ENCODE measurements around the gene TET1. TPM values are rescaled to one million over a fixed set of nuclear protein-coding genes. Genes with fewer than 3 reads are reported as not detected.
A peak's percentile ranks its signal among the peaks of the same experiment; 100 is the strongest.

TET1 gene
- total RNA-seq, 3 donors from 2014 or later, result 6.9 to 12.8 (median 6.9) TPM

DNA sequence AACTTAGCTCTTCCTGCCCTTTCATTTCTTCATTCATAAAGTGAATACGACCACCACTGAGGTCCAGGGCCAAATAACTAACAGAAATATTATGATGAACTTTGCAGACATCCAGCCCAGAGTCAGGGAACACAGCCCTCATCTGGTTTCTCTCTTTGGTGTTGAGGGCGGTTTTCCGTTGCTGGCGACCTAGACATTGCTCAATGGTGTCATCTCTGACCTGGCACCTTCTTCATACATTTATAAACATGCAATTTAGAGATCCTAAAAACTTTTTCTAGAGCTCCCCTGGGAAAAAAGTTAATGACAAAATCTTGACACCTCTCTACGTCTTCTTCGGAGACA, 324 bp upstream of the TET1 start:
- no peak for DNase-seq (ENCODE audit: low spot score in 2 of 2)
- Histone ChIP-seq H3K36me3 (no peaks in the 10 kb centered on the region), H3K9me3 (no peaks in the 10 kb centered on the region), H3K27me3 (no peaks in the 10 kb centered on the region), H3K27ac (no peak overlapping the region), H3K4me3 (peak overlapping the region; percentile 69 to 98 (median 82)), H3K4me1 (no peaks in the 10 kb centered on the region)
- intact Hi-C loops (cut with DNase I; ENCODE audit: low total_unique reads), result loop anchor here (2.0 kb wide), 1 partner anchor 43 kb away; no protein-coding TSS in a partner anchor
- TF ChIP-seq, protein P1, sequence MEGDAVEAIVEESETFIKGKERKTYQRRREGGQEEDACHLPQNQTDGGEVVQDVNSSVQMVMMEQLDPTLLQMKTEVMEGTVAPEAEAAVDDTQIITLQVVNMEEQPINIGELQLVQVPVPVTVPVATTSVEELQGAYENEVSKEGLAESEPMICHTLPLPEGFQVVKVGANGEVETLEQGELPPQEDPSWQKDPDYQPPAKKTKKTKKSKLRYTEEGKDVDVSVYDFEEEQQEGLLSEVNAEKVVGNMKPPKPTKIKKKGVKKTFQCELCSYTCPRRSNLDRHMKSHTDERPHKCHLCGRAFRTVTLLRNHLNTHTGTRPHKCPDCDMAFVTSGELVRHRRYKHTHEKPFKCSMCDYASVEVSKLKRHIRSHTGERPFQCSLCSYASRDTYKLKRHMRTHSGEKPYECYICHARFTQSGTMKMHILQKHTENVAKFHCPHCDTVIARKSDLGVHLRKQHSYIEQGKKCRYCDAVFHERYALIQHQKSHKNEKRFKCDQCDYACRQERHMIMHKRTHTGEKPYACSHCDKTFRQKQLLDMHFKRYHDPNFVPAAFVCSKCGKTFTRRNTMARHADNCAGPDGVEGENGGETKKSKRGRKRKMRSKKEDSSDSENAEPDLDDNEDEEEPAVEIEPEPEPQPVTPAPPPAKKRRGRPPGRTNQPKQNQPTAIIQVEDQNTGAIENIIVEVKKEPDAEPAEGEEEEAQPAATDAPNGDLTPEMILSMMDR (IDR thresholded peaks at IDR 0.05), result no peak
- no peak for TF ChIP-seq POLR2A (IDR thresholded peaks at IDR 0.05)
- TF ChIP-seq POLR2AphosphoS5 (IDR thresholded peaks at IDR 0.05), result no peak

DNA sequence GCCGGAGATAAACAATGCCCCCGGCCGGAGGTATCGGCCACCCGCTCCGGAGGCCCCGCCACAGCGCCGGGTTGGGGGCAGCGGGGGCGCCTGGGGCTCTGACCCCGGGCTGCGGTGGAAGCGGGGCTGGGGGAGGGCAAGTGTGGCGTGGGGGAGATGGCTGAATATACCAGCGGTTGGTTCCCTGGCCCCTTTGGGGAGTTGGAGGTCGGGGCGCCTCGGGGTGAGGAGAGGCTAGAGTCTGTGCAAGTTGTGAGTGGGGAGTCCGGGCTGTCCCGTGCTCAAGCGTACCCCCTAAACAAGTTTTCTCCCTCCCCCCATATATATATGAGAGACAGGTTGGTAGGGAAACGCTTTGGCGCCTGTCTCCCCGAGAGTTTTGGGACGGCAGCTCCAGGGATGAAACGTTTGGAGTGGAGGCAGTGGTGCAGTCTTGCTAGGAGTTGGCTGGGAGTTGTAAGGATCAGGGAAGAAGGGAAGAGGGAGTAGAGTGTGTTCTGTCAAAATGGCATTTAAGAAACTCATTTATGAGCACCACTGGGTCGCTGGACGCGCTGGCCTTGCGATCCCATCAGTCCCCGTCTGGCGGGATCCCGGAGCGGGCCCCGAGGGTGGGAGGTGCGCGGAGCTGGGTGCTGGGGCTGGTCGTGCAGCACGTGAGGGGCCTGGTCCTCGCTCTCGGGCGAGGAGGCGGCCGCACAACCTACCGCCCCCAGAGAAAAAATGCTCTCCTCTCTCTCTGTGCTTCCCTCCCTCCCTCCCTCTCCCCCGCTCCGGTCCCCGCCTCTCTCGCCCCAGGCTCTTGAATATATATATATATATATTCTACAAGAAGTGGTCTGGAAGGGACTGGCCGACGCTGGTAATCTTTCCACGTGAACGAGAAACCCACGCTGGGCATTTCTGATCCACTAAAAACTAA, 1.1 kb downstream of the TET1 start:
- TF ChIP-seq POLR2A (IDR thresholded peaks at IDR 0.05), result no peak
- TF ChIP-seq POLR2AphosphoS5 (IDR thresholded peaks at IDR 0.05), result no peak
- TF ChIP-seq, protein P1 (IDR thresholded peaks at IDR 0.05), result no peak
- Histone ChIP-seq H3K4me3 (peak overlapping the region; percentile 69 to 98 (median 82)), H3K27ac (peak overlapping the region; percentile 58 to 79), H3K9me3 (no peaks in the 10 kb centered on the region), H3K4me1 (no peaks in the 10 kb centered on the region), H3K36me3 (no peaks in the 10 kb centered on the region), H3K27me3 (no peaks in the 10 kb centered on the region)
- DNase-seq (ENCODE audit: low spot score in 2 of 2), result no peak
- intact Hi-C loops (cut with DNase I; ENCODE audit: low total_unique reads), result loop anchor here (2.0 kb wide), 1 partner anchor 42 kb away; no protein-coding TSS in a partner anchor

DNA sequence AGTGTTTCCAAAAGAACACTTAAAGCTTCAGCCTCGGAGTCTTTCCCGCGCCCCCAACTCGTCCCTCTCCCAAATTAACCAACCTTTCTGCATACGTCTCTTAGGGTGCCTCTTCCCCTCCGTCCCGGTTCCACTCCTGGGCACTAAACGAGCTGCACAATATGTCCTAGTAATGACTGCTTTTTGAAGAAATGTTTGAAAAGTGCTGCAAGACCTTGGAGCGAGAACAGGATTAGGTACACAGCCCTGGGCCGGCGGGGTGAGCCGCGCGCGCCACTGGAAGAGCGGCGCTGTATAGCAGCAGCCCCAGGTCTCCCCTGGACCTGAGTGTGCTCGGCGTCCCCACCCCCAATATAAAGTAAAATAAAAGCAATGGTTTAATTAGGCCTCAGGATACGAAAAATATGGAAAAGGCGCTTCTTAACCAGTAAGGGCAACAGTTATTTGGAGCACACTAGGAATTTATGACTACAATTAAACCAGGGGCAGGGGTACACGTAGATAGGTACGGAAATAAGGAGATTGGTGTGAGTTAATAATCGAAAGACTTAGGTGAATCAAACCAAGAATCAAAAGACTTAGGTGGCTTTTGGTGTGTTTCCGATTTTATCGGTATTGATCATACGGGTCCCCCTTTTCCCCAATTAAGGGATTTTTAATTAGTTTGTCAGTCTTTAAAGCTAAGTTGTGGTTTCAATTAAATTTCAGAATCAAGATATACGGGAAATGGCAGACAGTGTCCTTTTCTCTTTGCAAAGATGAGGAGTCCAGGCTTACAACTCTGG, 1.9 kb downstream of the TET1 start:
- H3K27ac ChIP-seq, result peak overlapping the region; percentile 3 to 61
- no peaks in the 10 kb centered on the region for H3K36me3 ChIP-seq
- H3K4me1 ChIP-seq, result no peaks in the 10 kb centered on the region
- H3K9me3 ChIP-seq, result no peaks in the 10 kb centered on the region
- peak overlapping the region; percentile 69 to 98 (median 82) for H3K4me3 ChIP-seq
- TF ChIP-seq POLR2AphosphoS5 (IDR thresholded peaks at IDR 0.05), result no peak
- TF ChIP-seq, protein P1 (IDR thresholded peaks at IDR 0.05), result no peak
- TF ChIP-seq POLR2A (IDR thresholded peaks at IDR 0.05), result no peak
- intact Hi-C loops (cut with DNase I; ENCODE audit: low total_unique reads), result loop anchor here (2.0 kb wide), 1 partner anchor 41 kb away; no protein-coding TSS in a partner anchor
- no peak for DNase-seq (ENCODE audit: low spot score in 2 of 2)
- no peaks in the 10 kb centered on the region for H3K27me3 ChIP-seq

DNA sequence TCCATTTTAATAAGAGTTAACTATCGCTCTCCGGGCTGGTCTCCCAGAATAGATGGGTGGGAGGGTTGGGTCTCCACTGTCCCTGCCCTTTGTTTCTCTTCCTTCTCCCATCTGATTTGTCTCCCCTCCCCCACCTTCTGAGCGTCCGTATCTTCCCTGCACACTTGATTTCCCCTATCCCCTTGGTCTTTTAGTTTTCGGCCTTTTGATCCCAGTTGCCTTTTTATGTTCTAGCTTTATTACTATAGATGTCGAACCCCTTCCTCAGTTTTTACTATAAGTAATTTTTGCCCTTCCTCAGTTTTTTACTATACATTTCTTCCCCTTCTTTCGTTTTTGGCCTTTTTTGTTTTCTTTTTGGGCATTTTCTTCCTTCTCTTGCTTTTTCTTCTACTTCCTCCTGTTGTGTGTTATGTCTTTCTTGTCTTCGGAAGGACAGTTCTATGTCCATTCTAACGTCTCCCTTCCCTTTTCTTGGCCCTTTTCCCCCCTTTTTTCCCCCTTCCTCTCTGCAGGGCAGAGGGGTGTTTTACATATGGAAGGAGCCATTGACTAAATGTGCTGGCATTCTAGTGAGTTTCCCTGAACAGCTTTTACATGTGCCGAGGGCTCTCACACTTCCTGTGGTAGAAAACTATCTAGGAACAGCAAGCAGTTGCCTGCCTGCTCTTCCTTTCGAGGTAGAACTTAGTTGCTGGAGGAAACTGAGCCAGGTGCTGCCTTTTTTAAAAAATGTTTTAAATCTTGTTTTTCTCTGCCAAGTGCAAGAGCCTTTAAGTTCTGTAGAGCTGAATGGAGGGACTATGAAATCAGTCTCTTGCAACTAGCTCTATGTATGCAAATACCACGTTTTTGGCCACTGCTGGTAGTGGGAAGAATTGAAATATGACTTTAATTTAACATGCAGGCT, 2.8 kb downstream of the TET1 start:
- H3K4me3 ChIP-seq, result peak overlapping the region; percentile 69 to 98 (median 82)

More for the DNA sequence above, 2.8 kb downstream of the TET1 start:
- Histone ChIP-seq H3K36me3 (no peaks in the 10 kb centered on the region), H3K27me3 (no peaks in the 10 kb centered on the region), H3K27ac (peak overlapping the region; percentile 3 to 61), H3K9me3 (no peaks in the 10 kb centered on the region), H3K4me1 (no peaks in the 10 kb centered on the region)
- no peak for DNase-seq (ENCODE audit: low spot score in 2 of 2)
- intact Hi-C loops (cut with DNase I; ENCODE audit: low total_unique reads), result no loop called here
- TF ChIP-seq POLR2AphosphoS5 (IDR thresholded peaks at IDR 0.05) (no peak), POLR2A (IDR thresholded peaks at IDR 0.05) (no peak)
- TF ChIP-seq, protein P1 (IDR thresholded peaks at IDR 0.05), result no peak
